Transverse colon (tissue), 4 donors: Measurements from ENCODE around the gene SNTG2.

Source experiments
- CTCF ChIP-seq, 5 experiments: fragments of 200-600 bp in 3 of 5; fragments of 450-650 bp in 2 of 5; sonication (generic) in 3 of 5; IDR thresholded peaks; 1 replicate in 2 of 5; 2 replicates in 3 of 5; pipeline ENCODE4 v1.5.1; 2016 to 2017; ENCODE audit warnings: antibody characterized with exemption in 5 of 5, inconsistent platforms in 3 of 5, mild to moderate bottlenecking in 2 of 5, moderate library complexity in 1 of 5
- EP300 ChIP-seq: sonication (generic); formaldehyde crosslinking; IDR thresholded peaks from one replicate; pipeline ENCODE4 v1.6.1; 2017; ENCODE audit warnings: antibody characterized with exemption, low read depth
- POLR2A ChIP-seq: fragments of 450-650 bp; IDR thresholded peaks from one replicate; pipeline ENCODE4 v1.6.1; 2016; ENCODE audit warnings: antibody characterized with exemption, mild to moderate bottlenecking, moderate library complexity
- POLR2AphosphoS5 ChIP-seq, 3 donors: sonication (generic); formaldehyde crosslinking; IDR thresholded peaks; one replicate each; pipeline ENCODE4 v1.6.1; 2016; ENCODE audit warnings: antibody characterized with exemption in 3 of 3

- TF ChIP-seq POLR2A (no peak), CTCF (IDR thresholded peaks at IDR 0.05) (no peak), POLR2AphosphoS5 (IDR thresholded peaks at IDR 0.05) (no peak), EP300 (no peak)
Observed at GRCh38 chr2:1130922-1131321, 180.3 kb downstream of the SNTG2 start.
